ENCODE data around the gene SLC24A1.

SLC24A1 gene

GRCh38 chr15:65653801-65654521, 32.2 kb downstream of the SLC24A1 start:
- DNase-seq, result no peak

- no peak for DNase-seq
Observed at GRCh38 chr15:65655026-65655425, 33.3 kb downstream of the SLC24A1 start.

- DNase-seq, result no peak
Observed at GRCh38 chr15:65655457-65655856, 33.7 kb downstream of the SLC24A1 start.

GRCh38 chr15:65659502-65660052, 37.8 kb downstream of the SLC24A1 start:
- no peak for DNase-seq

- no peak for DNase-seq
Observed at GRCh38 chr15:65660927-65661326, 39.2 kb downstream of the SLC24A1 start.

GRCh38 chr15:65663521-65663920, 41.8 kb downstream of the SLC24A1 start:
- no peak for DNase-seq

GRCh38 chr15:65666257-65666656, 44.5 kb downstream of the SLC24A1 start:
- no peak for DNase-seq

- no peak for DNase-seq
Observed at GRCh38 chr15:65675551-65675950, 53.8 kb downstream of the SLC24A1 start.

GRCh38 chr15:65676123-65676522, 54.4 kb downstream of the SLC24A1 start:
- no peak for DNase-seq

GRCh38 chr15:65680544-65680943, 58.8 kb downstream of the SLC24A1 start:
- no peak for DNase-seq

- no peak for DNase-seq
Observed at GRCh38 chr15:65682404-65682911, 60.7 kb downstream of the SLC24A1 start.

- DNase-seq, result no peak
Observed at GRCh38 chr15:65688462-65688861, 66.7 kb downstream of the SLC24A1 start.

GRCh38 chr15:65690173-65690572, 68.4 kb downstream of the SLC24A1 start:
- no peak for DNase-seq

GRCh38 chr15:65690778-65691177, 69.0 kb downstream of the SLC24A1 start:
- DNase-seq, result no peak

- DNase-seq, result no peak
Observed at GRCh38 chr15:65695081-65695480, 73.3 kb downstream of the SLC24A1 start.

Measured in cerebellar nuclear complex (tissue), 1 donor.